MCF 10A (cell line): ENCODE measurements around the gene CAPN9. TPM values are rescaled to one million over a fixed set of nuclear protein-coding genes. Genes with fewer than 3 reads are reported as not detected.

Experiments
- BruUV-seq: library from RNA; stranded (reverse); fragments of 400-500 nt; replicated peaks from 2 replicates; lab custom pipeline; 2021; lab: Mats Ljungman, UMichigan
- CTCF ChIA-PET: fragments of 300-600 bp; sonication (Branson Sonifier 250); formaldehyde crosslinking; extraction: SDS; loops from one replicate; lab custom pipeline; 2021; ENCODE audit warnings: antibody characterized with exemption, inconsistent platforms; lab: Yijun Ruan, JAX
- POLR2A ChIA-PET: fragments of 300-600, 350-650 bp; sonication (Branson Sonifier 250); formaldehyde crosslinking; extraction: SDS; loops from one replicate; lab custom pipeline; 2020; ENCODE audit warnings: antibody characterized with exemption, inconsistent platforms; lab: Yijun Ruan, JAX
- DNase-seq: peaks from one replicate; pipeline ENCODE4 v3.0.0-alpha.2; 2018; ENCODE audit not compliant: unreplicated experiment
- H3K27ac Mint-ChIP-seq: one replicate; pipeline ENCODE4 v1.8.0; 2022; ENCODE audit warnings: mild to moderate bottlenecking, low read depth, mixed read lengths; ENCODE audit not compliant: unreplicated experiment
- H3K27me3 Mint-ChIP-seq: one replicate; pipeline ENCODE4 v1.8.0; 2022; ENCODE audit warnings: mixed read lengths; ENCODE audit not compliant: insufficient read depth, unreplicated experiment
- H3K36me3 Mint-ChIP-seq: one replicate; pipeline ENCODE4 v1.8.0; 2022; ENCODE audit warnings: mild to moderate bottlenecking, moderate library complexity, mixed read lengths; ENCODE audit not compliant: insufficient read depth, unreplicated experiment
- H3K4me1 Mint-ChIP-seq: one replicate; pipeline ENCODE4 v1.8.0; 2022; ENCODE audit warnings: mixed read lengths; ENCODE audit not compliant: insufficient read depth, unreplicated experiment
- H3K4me3 Mint-ChIP-seq: one replicate; pipeline ENCODE4 v1.8.0; 2022; ENCODE audit warnings: mild to moderate bottlenecking, moderate library complexity, mixed read lengths; ENCODE audit not compliant: unreplicated experiment
- H3K9me3 Mint-ChIP-seq: one replicate; pipeline ENCODE4 v1.8.0; 2022; ENCODE audit warnings: mixed read lengths; ENCODE audit not compliant: unreplicated experiment
- intact Hi-C: fragments of 100-400 bp; cut with micrococcal nuclease; formaldehyde crosslinking; loops from 2 replicates; pipeline ENCODE4 v1.14.1; 2022
- total RNA-seq: library from RNA; stranded (reverse); gene quantifications from 2 replicates; pipeline ENCODE4 v1.2.3, GENCODE V29; 2022
- TF ChIP-seq, protein P1 (sequence below): fragments of 200-600 bp; IDR thresholded peaks from one replicate; pipeline ENCODE4 v1.8.0; 2022; ENCODE audit warnings: antibody characterized with exemption, mild to moderate bottlenecking; ENCODE audit not compliant: unreplicated experiment

Gene CAPN9
- total RNA-seq, 1 experiment from 2014 or later: not detected

DNA sequence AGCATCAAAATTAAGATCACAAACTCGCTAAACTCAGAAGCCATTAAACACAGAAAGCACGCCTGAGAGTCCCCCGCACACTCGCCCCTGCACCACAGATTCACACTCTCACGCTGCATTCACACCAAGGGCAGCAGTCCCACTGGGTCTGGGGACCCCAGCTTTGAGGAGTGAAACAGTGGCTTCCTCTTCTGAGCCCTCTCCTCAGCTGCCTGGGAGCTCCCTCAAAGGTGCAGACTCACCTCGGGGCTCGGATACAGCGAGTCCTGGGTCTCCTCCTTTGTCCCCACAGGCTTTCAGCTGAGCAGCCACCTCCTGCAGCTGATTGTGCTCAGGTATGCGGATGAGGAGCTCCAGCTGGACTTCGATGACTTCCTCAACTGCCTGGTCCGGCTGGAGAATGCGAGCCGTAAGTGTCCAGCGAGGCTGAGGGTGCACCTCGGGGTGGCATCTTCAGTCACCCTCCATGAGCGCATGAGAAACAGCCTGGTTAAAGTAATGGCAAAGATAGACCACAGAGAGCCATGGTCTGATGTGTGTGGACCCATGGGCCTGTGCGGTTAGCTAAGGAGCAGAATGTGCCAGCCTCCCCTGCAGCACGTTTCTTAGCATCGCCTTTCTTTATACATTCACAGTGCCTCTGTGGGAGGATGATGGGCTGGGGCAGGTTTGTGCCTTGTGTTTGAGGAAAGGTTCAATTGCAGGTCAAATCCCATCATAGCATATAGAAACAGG, 47.9 kb downstream of the CAPN9 start:
- no peaks in the 10 kb centered on the region for H3K4me1 Mint-ChIP-seq
- TF ChIP-seq, protein P1, sequence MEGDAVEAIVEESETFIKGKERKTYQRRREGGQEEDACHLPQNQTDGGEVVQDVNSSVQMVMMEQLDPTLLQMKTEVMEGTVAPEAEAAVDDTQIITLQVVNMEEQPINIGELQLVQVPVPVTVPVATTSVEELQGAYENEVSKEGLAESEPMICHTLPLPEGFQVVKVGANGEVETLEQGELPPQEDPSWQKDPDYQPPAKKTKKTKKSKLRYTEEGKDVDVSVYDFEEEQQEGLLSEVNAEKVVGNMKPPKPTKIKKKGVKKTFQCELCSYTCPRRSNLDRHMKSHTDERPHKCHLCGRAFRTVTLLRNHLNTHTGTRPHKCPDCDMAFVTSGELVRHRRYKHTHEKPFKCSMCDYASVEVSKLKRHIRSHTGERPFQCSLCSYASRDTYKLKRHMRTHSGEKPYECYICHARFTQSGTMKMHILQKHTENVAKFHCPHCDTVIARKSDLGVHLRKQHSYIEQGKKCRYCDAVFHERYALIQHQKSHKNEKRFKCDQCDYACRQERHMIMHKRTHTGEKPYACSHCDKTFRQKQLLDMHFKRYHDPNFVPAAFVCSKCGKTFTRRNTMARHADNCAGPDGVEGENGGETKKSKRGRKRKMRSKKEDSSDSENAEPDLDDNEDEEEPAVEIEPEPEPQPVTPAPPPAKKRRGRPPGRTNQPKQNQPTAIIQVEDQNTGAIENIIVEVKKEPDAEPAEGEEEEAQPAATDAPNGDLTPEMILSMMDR: no peak
- H3K27me3 Mint-ChIP-seq: peaks cover 36% of the 10 kb centered on the region
- H3K36me3 Mint-ChIP-seq: no peaks in the 10 kb centered on the region
- ChIA-PET POLR2A (interaction anchor here (0.6 kb wide), 2 partner anchors 17 to 149 kb away, joined by 3 read pairs; no protein-coding TSS in a partner anchor), CTCF (interaction anchor here (0.6 to 4.1 kb wide), 7 partner anchors 12 to 417 kb away, joined by 3 to 70 read pairs (median 3); no protein-coding TSS in a partner anchor)
- H3K27ac Mint-ChIP-seq: no peak overlapping the region
- no peak for DNase-seq
- BruUV-seq: no TSS peak
- H3K9me3 Mint-ChIP-seq: no peaks in the 10 kb centered on the region
- intact Hi-C loops: loop anchor here (5.0 kb wide), 1 partner anchor 72 kb away; the partner anchor contains the start of gene C1orf198
- no peak overlapping the region for H3K4me3 Mint-ChIP-seq

DNA sequence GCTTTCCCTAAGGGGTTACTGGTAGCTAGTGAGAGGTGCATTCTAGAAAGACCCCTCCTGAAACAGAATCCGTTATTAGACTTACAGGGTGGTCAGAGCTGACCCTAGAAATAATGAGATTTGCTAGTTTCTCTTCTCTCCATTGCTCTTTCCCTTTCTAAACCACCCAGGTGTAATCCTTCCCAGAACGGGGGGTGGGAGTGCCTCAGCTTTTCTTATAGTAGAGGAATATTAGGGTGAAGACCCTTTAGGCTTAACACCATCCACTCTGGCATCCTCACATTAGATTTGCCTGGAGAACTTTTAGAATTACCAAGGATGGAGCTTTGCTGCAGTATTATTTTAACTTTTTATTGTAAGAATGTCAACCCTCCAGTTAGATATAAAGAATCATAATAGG, 49.4 kb downstream of the CAPN9 start:
- no peak for DNase-seq
- ChIA-PET CTCF (interaction anchor here (0.6 to 4.4 kb wide), 24 partner anchors 8 to 549 kb away, joined by 3 to 70 read pairs (median 7); partner anchors contain the start of gene COG2), POLR2A (interaction anchor here (0.7 kb wide), 1 partner anchor 115 kb away, joined by 3 read pairs; no protein-coding TSS in a partner anchor)
- H3K36me3 Mint-ChIP-seq: no peaks in the 10 kb centered on the region
- H3K4me1 Mint-ChIP-seq: no peaks in the 10 kb centered on the region
- intact Hi-C loops: loop anchor here (5.0 kb wide), 1 partner anchor 71 kb away; the partner anchor contains the start of gene C1orf198
- no peak overlapping the region for H3K27ac Mint-ChIP-seq
- H3K4me3 Mint-ChIP-seq: no peak overlapping the region
- no peaks in the 10 kb centered on the region for H3K9me3 Mint-ChIP-seq
- H3K27me3 Mint-ChIP-seq: peaks cover 35% of the 10 kb centered on the region
- BruUV-seq: no TSS peak
- TF ChIP-seq, protein P1: no peak

DNA sequence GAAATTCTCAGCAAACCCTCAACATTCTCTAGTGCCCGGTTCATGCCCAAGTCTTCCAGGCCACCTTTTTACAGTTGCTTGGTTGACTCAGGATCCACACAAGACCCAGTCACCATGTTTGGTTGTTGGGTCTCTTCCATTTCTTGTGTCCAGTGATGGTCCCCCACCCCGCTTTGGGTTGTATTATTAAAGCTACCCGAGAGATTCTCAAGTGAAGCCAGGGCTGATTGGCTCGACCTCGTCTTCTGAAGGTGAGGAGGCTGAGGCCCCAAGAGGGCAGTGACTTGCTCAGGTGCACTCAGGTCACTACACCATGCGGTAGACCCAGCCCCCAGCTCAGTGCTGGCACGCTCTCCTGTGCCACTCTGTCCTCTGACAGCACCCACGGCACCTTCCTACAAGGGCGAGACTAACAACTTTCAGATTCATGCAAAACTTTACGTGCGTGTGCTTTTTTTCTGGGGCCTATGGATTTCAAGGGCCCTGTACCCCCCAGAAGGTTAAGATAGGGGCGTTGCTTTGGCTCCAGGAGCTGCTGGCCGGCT, 50.3 kb downstream of the CAPN9 start:
- BruUV-seq: no TSS peak
- no peaks in the 10 kb centered on the region for H3K4me1 Mint-ChIP-seq
- H3K4me3 Mint-ChIP-seq: no peak overlapping the region
- H3K27ac Mint-ChIP-seq: no peak overlapping the region
- no peaks in the 10 kb centered on the region for H3K36me3 Mint-ChIP-seq
- ChIA-PET CTCF (interaction anchor here (0.6 to 4.4 kb wide), 43 partner anchors 9 to 824 kb away, joined by 3 to 70 read pairs (median 4); partner anchors contain the start of genes ARV1, COG2 and TTC13), POLR2A (interaction anchor here (0.8 to 1.3 kb wide), 2 partner anchors 10 to 241 kb away, joined by 3 read pairs; no protein-coding TSS in a partner anchor)
- no peak for DNase-seq
- H3K27me3 Mint-ChIP-seq: peaks cover 34% of the 10 kb centered on the region
- TF ChIP-seq, protein P1: no peak
- no peaks in the 10 kb centered on the region for H3K9me3 Mint-ChIP-seq
- intact Hi-C loops: loop anchor here (5.0 kb wide), 1 partner anchor 70 kb away; the partner anchor contains the start of gene C1orf198
